ENCODE data around the gene TRPM1. TPM values are rescaled to one million over a fixed set of nuclear protein-coding genes. Genes with fewer than 3 reads are reported as not detected.
A peak's percentile ranks its signal among the peaks of the same experiment; 100 is the strongest.

The TRPM1 gene
- total RNA-seq, 1 donor from 2014 or later: not detected

- DNase-seq (ENCODE audit: low spot score): peak; percentile 45
Measured at GRCh38 chr15:31083370-31083780, 18.1 kb downstream of the TRPM1 start.

- no peak for DNase-seq (ENCODE audit: low spot score)
Measured at GRCh38 chr15:31082771-31083369, 18.7 kb downstream of the TRPM1 start.

- DNase-seq (ENCODE audit: low spot score): peak; percentile 81
Measured at GRCh38 chr15:31081588-31082250, 19.8 kb downstream of the TRPM1 start.

- no peak for DNase-seq (ENCODE audit: low spot score)
Measured at GRCh38 chr15:31081056-31081455, 20.5 kb downstream of the TRPM1 start.

- peak; percentile 39 for DNase-seq (ENCODE audit: low spot score)
Measured at GRCh38 chr15:31080591-31081014, 20.9 kb downstream of the TRPM1 start.

- no peak for DNase-seq (ENCODE audit: low spot score)
Measured at GRCh38 chr15:31079519-31079918, 22.0 kb downstream of the TRPM1 start.

GRCh38 chr15:31078471-31078870 lies 23.1 kb downstream of the TRPM1 start:
- no peak for DNase-seq (ENCODE audit: low spot score)

- DNase-seq (ENCODE audit: low spot score): no peak
Measured at GRCh38 chr15:31077941-31078340, 23.6 kb downstream of the TRPM1 start.

GRCh38 chr15:31077181-31077580 lies 24.3 kb downstream of the TRPM1 start:
- DNase-seq (ENCODE audit: low spot score): no peak

GRCh38 chr15:31074321-31074720 lies 27.2 kb downstream of the TRPM1 start:
- DNase-seq (ENCODE audit: low spot score): no peak

- DNase-seq (ENCODE audit: low spot score): no peak
Measured at GRCh38 chr15:31070867-31071266, 30.7 kb downstream of the TRPM1 start.

GRCh38 chr15:31069360-31070000 lies 32.0 kb downstream of the TRPM1 start:
- DNase-seq (ENCODE audit: low spot score): peak; percentile 69

GRCh38 chr15:31067890-31068603 lies 33.5 kb downstream of the TRPM1 start:
- DNase-seq (ENCODE audit: low spot score): no peak

- no peak for DNase-seq (ENCODE audit: low spot score)
Measured at GRCh38 chr15:31065824-31066223, 35.7 kb downstream of the TRPM1 start.

- DNase-seq (ENCODE audit: low spot score): no peak
Measured at GRCh38 chr15:31062911-31063310, 38.6 kb downstream of the TRPM1 start.

- no peak for DNase-seq (ENCODE audit: low spot score)
Measured at GRCh38 chr15:31062310-31062847, 39.1 kb downstream of the TRPM1 start.

- DNase-seq (ENCODE audit: low spot score): peak; percentile 79
Measured at GRCh38 chr15:31060429-31061140, 40.9 kb downstream of the TRPM1 start.

GRCh38 chr15:31058236-31058962 lies 43.1 kb downstream of the TRPM1 start:
- DNase-seq (ENCODE audit: low spot score): no peak

GRCh38 chr15:31051496-31052080 lies 49.9 kb downstream of the TRPM1 start:
- DNase-seq (ENCODE audit: low spot score): no peak

GRCh38 chr15:31050953-31051352 lies 50.6 kb downstream of the TRPM1 start:
- DNase-seq (ENCODE audit: low spot score): no peak
